Measurements from ENCODE around the gene CDH4.

- TF ChIP-seq, protein P1, sequence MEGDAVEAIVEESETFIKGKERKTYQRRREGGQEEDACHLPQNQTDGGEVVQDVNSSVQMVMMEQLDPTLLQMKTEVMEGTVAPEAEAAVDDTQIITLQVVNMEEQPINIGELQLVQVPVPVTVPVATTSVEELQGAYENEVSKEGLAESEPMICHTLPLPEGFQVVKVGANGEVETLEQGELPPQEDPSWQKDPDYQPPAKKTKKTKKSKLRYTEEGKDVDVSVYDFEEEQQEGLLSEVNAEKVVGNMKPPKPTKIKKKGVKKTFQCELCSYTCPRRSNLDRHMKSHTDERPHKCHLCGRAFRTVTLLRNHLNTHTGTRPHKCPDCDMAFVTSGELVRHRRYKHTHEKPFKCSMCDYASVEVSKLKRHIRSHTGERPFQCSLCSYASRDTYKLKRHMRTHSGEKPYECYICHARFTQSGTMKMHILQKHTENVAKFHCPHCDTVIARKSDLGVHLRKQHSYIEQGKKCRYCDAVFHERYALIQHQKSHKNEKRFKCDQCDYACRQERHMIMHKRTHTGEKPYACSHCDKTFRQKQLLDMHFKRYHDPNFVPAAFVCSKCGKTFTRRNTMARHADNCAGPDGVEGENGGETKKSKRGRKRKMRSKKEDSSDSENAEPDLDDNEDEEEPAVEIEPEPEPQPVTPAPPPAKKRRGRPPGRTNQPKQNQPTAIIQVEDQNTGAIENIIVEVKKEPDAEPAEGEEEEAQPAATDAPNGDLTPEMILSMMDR (IDR thresholded peaks at IDR 0.05; ENCODE audit: control extremely low read depth in 1 of 3, insufficient read depth in 1 of 3, low read depth in 1 of 3, low read length in 3 of 3) = no peak
- no peak for TF ChIP-seq SIN3A (conservative IDR thresholded peaks at IDR 0.05 in 1 of 2, IDR thresholded peaks at IDR 0.05 in 1 of 2; ENCODE audit: low read depth in 1 of 2, low read length in 2 of 2)
- no peak for TF ChIP-seq SP2 (IDR thresholded peaks at IDR 0.05; ENCODE audit: low read length)
- no peak for TF ChIP-seq EZH2 (IDR thresholded peaks at IDR 0.05; ENCODE audit: low read depth, low read length, severe bottlenecking)
- no peak for TF ChIP-seq ATF3 (IDR thresholded peaks at IDR 0.05; ENCODE audit: insufficient read depth, low read depth, low read length)
- TF ChIP-seq TEAD4 (IDR thresholded peaks at IDR 0.05; ENCODE audit: low read depth, low read length) = no peak
These were observed 324.3 kb downstream of the CDH4 start for GRCh38 chr20:61576372-61576771.

All from H1 (cell line).